MG63 (cell line): Measurements from ENCODE around the gene SETD4. TPM values are rescaled to one million over a fixed set of nuclear protein-coding genes. Genes with fewer than 3 reads are reported as not detected.

Experiments
- DNase-seq: peaks from one replicate; pipeline ENCODE4 v3.0.0-alpha.2; 2020
- H3K27me3 ChIP-seq: fragments of 250-450 bp; sonication (Bioruptor Pico); 2 replicates; pipeline ENCODE4 v1.5.1; 2020; ENCODE audit warnings: mild to moderate bottlenecking, moderate library complexity
- H3K36me3 ChIP-seq: fragments of 250-450 bp; sonication (Bioruptor Pico); 2 replicates; pipeline ENCODE4 v1.5.1; 2020; ENCODE audit warnings: mild to moderate bottlenecking, moderate library complexity
- H3K4me3 ChIP-seq: fragments of 250-450 bp; sonication (Bioruptor Pico); 2 replicates; pipeline ENCODE4 v1.5.1; 2020; ENCODE audit warnings: mild to moderate bottlenecking, moderate library complexity
- H3K9me3 ChIP-seq: fragments of 250-450 bp; sonication (Bioruptor Pico); 2 replicates; pipeline ENCODE4 v1.5.1; 2020; ENCODE audit warnings: mild to moderate bottlenecking, moderate library complexity
- total RNA-seq: library from RNA; depleted of rRNA; stranded (reverse); fragments of >200 nt; shearing (Covaris generic); gene quantifications from 2 replicates; pipeline ENCODE4 v1.2.3, GENCODE V29; 2014; ENCODE audit warnings: low replicate concordance

The SETD4 gene
- total RNA-seq, 1 experiment from 2014 or later, result 12.1 TPM

DNA sequence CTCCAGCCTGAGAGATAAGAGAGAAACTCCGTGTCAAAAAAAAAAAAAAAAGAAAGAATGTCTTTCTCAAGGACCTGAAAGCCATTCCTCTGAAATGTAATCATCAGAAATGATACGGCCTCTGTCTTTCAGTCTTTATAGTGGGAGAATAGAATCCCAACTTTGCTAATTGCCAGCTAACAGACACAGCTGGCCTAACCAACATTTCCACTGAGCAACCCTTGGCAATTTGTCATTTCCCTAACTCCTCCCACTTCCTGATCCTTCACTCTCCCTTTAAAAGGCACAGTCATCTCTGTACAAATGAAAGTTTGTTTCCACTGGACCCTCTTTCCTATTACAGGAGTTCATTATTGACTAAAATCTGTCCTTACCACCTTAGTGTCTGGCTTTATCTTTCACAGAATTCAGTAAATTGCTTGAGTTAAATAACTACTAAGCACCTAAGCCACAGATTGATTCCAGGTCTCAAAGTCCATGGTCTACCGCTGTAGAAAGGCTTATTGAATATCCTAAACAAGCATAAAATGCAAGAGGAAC is 5.2 kb upstream of the SETD4 start:
- Histone ChIP-seq H3K4me3 (no peak overlapping the region), H3K9me3 (peaks cover 13% of the 10 kb centered on the region), H3K27me3 (no peaks in the 10 kb centered on the region), H3K36me3 (peaks cover 3% of the 10 kb centered on the region; the same call in 1 of the 2 replicates)
- no peak for DNase-seq

DNA sequence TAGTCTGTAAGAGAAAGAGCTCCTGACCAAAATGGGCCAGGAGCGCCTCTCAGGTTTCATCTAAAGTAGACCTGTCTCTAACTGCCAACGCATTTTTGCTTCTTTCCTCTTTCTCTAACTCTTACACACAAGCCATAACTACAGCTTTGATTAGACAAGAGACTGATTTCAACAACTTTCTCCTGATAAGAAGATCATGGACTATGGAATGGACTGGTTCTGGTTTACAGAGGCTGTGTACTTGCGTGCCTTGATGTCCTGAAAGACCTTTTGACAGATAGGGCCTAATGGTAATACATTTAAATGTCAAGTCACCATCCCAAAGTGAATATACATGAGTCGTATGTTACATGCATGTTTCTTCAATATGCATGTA is 3.7 kb upstream of the SETD4 start:
- Histone ChIP-seq H3K9me3 (peaks cover 9% of the 10 kb centered on the region), H3K4me3 (no peak overlapping the region), H3K27me3 (no peaks in the 10 kb centered on the region), H3K36me3 (peaks cover under 1% of the 10 kb centered on the region; the same call in 1 of the 2 replicates)
- no peak for DNase-seq

GRCh38 chr21:36063375-36064084 is 3.2 kb upstream of the SETD4 start:
- H3K4me3 ChIP-seq, result no peak overlapping the region
- no peaks in the 10 kb centered on the region for H3K27me3 ChIP-seq
- DNase-seq, result no peak
- peaks cover 4% of the 10 kb centered on the region; the same call in 1 of the 2 replicates for H3K36me3 ChIP-seq
- H3K9me3 ChIP-seq, result peaks cover 4% of the 10 kb centered on the region; the same call in 1 of the 2 replicates

DNA sequence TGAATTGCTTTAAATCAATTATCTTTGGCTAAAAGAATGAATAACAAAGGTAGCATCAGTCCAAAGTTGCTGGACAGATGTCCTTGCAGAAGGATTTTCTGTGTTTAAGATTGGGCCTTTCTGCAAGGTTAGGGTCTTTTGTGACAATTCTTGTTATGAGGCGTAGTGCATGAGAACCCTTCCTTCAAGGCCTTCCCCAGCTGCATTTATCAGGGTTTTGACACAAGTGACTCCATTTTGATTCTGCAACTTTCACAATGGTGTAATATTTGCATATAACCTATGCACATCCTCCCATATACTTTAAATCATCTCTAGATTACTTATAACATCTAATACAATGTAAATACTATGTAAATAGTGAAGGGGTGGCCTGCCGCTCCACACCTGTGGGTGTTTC is 1.1 kb upstream of the SETD4 start:
- H3K27me3 ChIP-seq, result no peaks in the 10 kb centered on the region
- H3K4me3 ChIP-seq, result no peak overlapping the region; the same call in 1 of the 2 replicates
- no peaks in the 10 kb centered on the region for H3K9me3 ChIP-seq
- H3K36me3 ChIP-seq, result peaks cover 25% of the 10 kb centered on the region
- no peak for DNase-seq

DNA sequence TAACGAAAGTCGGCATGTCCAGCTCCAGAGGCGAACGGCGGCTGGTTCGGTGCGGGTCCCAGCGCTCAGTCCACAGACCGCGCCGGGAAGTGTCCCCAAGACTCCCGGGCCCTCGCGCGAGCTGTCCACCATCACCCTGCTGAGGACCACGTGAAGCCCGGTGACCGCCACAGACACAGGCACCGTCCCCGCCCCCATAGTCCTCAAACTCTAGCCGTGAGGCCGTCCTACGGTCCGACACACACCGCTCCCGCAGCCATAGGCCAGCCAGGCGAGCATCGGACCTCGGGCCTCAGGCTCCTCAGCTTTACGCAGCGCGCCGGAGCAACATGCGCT is 535 bp downstream of the SETD4 start:
- peak; percentile 45 for DNase-seq
- H3K9me3 ChIP-seq, result no peaks in the 10 kb centered on the region
- H3K27me3 ChIP-seq, result no peaks in the 10 kb centered on the region
- H3K4me3 ChIP-seq, result peak overlapping the region; percentile 72
- peaks cover 41% of the 10 kb centered on the region for H3K36me3 ChIP-seq

DNA sequence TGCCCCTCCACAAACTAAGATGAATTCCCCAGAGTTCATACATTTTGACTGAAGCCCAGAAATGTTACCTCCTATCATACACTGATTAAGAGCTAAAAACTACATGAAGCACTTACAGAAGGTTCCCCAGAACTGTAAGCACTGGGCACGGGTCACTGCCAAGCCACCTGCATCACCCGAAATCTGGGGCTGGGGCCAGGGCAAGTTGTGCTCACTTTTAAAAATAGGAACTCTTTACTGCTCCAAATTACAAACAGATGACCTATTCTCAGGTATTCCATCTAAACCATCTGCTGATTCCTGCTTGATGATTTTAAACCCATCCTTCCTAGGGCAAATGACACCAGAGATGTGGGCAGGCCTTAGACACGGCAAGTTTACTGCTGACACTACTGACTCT is 4.8 kb downstream of the SETD4 start:
- Histone ChIP-seq H3K4me3 (no peak overlapping the region), H3K36me3 (peaks cover 72% of the 10 kb centered on the region), H3K27me3 (no peaks in the 10 kb centered on the region), H3K9me3 (no peaks in the 10 kb centered on the region)
- DNase-seq, result no peak

DNA sequence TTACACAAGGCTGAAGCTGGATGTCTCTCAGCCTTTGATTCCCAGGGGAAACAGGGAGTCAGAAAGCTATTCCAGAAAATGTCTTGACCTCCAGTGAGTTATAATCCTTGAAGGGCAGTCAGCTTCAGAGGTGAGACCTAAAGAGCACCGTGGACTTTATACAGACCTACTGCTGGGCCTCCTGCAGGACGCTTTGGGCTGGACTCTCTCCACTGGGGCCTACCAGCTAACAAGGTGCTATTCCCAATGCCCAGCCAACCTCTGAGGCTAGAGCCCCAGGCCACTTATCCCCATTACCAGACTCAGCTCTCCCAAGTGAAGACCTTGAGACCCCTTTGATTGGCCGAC is 6.6 kb downstream of the SETD4 start:
- H3K9me3 ChIP-seq, result no peaks in the 10 kb centered on the region
- no peak overlapping the region for H3K4me3 ChIP-seq
- no peak for DNase-seq
- H3K36me3 ChIP-seq, result peaks cover 80% of the 10 kb centered on the region
- H3K27me3 ChIP-seq, result no peaks in the 10 kb centered on the region

GRCh38 chr21:36052860-36053714 is 7.2 kb downstream of the SETD4 start:
- DNase-seq, result no peak
- Histone ChIP-seq H3K27me3 (no peaks in the 10 kb centered on the region), H3K9me3 (no peaks in the 10 kb centered on the region), H3K4me3 (no peak overlapping the region), H3K36me3 (peaks cover 77% of the 10 kb centered on the region)

DNA sequence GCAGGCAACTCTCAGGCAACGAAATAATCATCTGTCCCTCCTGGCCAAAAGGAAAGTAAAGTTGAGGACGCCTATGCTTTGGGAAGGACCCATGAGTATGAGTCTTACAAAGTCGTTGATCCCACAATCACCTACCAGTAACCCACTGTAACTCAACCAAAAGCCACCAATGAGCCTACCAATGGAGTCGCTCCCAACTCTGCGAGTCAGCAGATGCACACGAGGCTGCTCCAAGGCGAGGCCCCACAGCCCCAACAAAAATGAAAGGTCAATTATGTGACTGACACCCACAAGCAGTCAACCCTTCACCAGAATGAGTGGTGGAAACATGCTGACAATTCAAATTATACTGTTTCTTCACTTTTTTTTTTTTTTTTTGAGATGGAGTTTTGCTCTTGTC is 12.0 kb downstream of the SETD4 start:
- H3K36me3 ChIP-seq, result peaks cover 73% of the 10 kb centered on the region
- H3K9me3 ChIP-seq, result no peaks in the 10 kb centered on the region
- no peak for DNase-seq
- no peak overlapping the region for H3K4me3 ChIP-seq
- no peaks in the 10 kb centered on the region for H3K27me3 ChIP-seq

- H3K36me3 ChIP-seq, result peaks cover 72% of the 10 kb centered on the region
- H3K4me3 ChIP-seq, result no peak overlapping the region
These were observed 13.2 kb downstream of the SETD4 start for GRCh38 chr21:36047139-36047538.

GRCh38 chr21:36045993-36046392 is 14.3 kb downstream of the SETD4 start:
- Histone ChIP-seq H3K27me3 (no peaks in the 10 kb centered on the region), H3K9me3 (no peaks in the 10 kb centered on the region), H3K4me3 (no peak overlapping the region), H3K36me3 (peaks cover 70% of the 10 kb centered on the region)
- no peak for DNase-seq

More at GRCh38 chr21:36047139-36047538, 13.2 kb downstream of the SETD4 start:
- no peak for DNase-seq
- no peaks in the 10 kb centered on the region for H3K27me3 ChIP-seq
- no peaks in the 10 kb centered on the region for H3K9me3 ChIP-seq

DNA sequence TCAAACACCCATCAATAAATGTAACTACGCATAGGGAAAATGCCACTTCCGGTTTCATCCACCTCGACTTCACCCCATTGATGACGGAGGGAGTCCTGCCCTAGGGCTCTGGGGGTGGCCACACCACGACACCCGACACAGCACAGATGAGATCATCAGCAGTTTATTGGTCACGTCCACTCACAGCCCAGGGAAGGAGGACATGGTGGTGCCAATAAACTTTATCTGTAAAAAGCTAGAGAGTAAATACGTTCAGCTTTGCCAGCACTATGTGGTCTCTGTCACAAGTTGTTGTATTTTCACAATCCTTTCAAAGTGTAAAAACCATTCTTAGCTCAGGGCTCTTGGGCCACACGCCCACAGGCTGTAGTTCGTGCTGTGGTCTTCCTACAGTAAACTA is 16.3 kb downstream of the SETD4 start:
- Histone ChIP-seq H3K27me3 (no peaks in the 10 kb centered on the region), H3K36me3 (peaks cover 67% of the 10 kb centered on the region), H3K9me3 (no peaks in the 10 kb centered on the region), H3K4me3 (no peak overlapping the region)
- no peak for DNase-seq

GRCh38 chr21:36041910-36042309 is 18.4 kb downstream of the SETD4 start:
- Histone ChIP-seq H3K27me3 (no peaks in the 10 kb centered on the region), H3K36me3 (peaks cover 75% of the 10 kb centered on the region), H3K9me3 (no peaks in the 10 kb centered on the region), H3K4me3 (no peak overlapping the region)
- DNase-seq, result no peak

- no peak for DNase-seq
- Histone ChIP-seq H3K9me3 (no peaks in the 10 kb centered on the region), H3K4me3 (no peak overlapping the region), H3K27me3 (no peaks in the 10 kb centered on the region), H3K36me3 (peaks cover 77% of the 10 kb centered on the region)
These were observed 19.9 kb downstream of the SETD4 start for GRCh38 chr21:36040389-36040788.

GRCh38 chr21:36039861-36040260 is 20.5 kb downstream of the SETD4 start:
- peaks cover 73% of the 10 kb centered on the region for H3K36me3 ChIP-seq
- no peaks in the 10 kb centered on the region for H3K9me3 ChIP-seq
- DNase-seq, result no peak
- H3K27me3 ChIP-seq, result no peaks in the 10 kb centered on the region
- no peak overlapping the region for H3K4me3 ChIP-seq

DNA sequence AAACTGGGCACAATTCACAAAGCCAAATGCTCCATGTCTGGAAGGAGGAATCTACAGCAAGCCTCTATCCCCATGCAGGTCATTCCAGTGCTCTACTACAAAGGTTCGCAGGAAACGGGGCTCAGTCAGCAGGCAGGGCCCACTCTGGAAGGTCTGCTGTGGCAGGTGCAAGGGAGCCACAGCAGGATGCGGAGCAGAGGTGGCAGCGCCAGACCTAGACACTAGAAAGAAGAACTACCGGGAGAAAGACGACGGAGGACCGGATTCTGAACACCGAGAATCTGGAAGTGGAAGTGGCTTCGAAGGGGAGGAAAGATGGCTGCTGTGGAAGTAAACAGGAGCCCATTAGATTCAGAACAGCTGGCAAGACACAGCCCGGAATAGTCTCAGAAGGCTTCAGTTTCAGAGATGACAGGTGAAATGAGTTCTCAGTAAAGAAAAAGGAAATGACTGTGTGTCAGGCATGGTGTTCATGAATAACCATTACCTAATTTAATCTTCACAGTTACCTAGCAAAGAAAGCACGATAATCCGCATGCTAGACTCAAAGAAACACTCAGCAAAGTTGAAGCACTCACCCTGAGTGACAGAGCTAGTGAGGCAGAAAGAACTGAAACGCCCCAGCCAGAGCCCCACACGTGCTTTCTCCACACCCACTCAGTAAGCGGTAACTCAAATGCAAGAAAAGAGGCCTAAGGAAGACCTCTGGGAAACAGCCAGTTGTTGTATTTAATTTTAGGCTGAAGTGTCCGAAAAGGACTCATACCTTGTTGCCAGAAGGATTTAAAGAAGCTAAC is 21.4 kb downstream of the SETD4 start:
- H3K36me3 ChIP-seq, result peaks cover 64% of the 10 kb centered on the region
- no peaks in the 10 kb centered on the region for H3K9me3 ChIP-seq
- no peak for DNase-seq
- no peaks in the 10 kb centered on the region for H3K27me3 ChIP-seq
- no peak overlapping the region for H3K4me3 ChIP-seq

DNA sequence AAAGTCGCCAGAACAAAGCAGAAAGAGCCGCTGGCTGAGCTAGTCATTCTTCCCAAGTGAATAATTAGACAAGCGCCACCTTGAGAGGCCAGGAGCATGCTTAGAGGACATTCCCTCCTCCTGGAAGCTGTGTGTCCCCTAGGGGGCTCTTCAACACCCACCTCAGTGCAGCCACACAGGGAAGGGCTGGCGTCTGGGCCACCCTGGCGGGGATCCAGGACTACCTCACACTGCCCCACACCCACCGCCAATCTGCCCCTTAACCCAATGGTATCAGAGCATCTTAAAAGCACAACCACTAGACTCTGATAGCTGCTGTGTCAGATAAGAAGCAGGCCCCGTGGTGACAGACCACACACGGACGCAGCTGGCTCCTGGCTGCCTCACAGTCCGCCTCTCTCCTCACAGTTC is 24.9 kb downstream of the SETD4 start:
- no peaks in the 10 kb centered on the region for H3K9me3 ChIP-seq
- no peaks in the 10 kb centered on the region for H3K27me3 ChIP-seq
- DNase-seq, result no peak
- no peak overlapping the region for H3K4me3 ChIP-seq
- peaks cover 38% of the 10 kb centered on the region for H3K36me3 ChIP-seq
